NOMO-1 (cell line): Measurements from ENCODE around the gene TMEM97.
"Not testable (repeated sequence)": the region's sequence is repeated elsewhere in the genome, so short reads cannot be mapped to it uniquely, and the experiment has no call there.

Source experiments
- DNase-seq, 2 experiments: peaks; one replicate each; lab custom pipeline; 2025; ENCODE audit not compliant: unreplicated experiment in 2 of 2; lab: John Stamatoyannopoulos, UW

The TMEM97 gene

DNA sequence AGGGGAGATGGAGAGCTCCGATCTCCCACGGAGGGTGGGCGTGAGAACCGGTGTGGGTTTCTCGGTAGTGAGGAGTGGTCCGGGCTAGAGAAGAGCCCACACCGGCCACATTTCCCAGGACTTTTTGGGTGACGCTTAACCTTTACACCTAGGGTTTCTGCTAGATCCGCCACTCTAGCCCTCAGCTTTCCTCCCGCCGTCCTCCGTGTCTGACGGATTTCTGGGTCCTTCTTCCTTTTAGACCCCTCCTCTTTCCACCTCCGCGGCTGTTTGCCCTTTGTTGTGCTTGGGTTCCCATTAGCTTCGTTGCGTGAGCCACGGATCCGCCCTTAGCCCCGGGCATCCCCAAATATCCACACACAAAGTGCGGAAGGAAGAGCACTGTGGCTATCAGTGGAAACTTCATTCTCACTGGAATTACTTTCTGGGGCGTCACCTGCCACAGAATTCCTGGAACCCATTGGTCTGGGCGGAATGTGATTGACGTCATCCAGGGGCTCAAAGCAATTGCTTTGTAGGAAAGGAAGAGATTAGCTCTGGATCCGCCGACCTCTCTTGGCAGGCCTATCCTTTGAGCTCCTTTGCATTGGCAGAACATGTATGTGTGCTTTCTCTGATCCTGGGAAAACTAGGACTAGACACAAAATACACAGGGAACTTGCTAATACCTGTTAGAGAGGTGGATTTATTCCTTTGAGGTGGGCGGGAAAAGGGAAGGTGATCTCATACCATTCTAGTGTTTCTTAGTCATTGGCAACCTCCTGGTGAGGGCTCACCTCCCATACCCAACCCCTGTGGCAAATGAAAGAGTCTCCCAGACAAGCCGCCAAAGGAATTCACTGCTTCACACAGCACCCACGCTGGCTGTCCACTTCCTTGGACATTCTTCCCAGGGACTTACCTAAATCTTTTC, 17.2 kb downstream of the TMEM97 start:
- DNase-seq = no peak

DNA sequence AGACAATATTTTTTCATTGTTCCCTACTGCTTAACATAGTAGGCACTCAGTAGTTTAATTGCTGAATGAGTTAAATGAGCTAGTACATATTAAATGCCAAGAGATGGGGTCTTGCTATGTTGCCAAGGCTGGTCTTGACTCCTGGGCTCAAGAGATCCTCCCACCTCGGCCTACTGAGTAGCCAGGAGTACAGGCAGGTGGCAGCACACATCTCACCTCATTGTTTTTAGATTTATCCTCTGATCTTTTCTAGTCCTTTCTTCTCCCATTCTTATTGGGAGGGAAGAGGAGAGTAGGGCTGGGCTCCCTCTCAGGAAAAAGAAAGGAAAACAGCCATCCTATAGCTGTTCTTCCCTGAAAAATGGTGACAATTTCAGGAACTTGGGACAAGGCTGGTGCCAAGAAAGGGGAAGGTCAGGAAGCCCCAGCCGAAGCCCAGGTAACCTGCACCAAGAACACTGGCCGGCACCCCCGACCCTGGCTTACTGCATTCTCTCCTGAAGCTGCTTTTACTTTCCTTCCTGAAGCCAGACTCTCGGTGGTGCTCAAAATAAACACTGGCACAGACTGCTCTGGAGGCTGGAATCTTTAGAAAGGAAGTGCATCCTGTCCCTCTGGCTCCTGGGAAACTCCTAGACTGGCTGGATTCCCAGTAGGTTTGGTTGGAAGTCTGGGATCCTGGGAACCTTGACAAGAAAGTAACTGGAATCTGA, 19.2 kb downstream of the TMEM97 start:
- no peak for DNase-seq

DNA sequence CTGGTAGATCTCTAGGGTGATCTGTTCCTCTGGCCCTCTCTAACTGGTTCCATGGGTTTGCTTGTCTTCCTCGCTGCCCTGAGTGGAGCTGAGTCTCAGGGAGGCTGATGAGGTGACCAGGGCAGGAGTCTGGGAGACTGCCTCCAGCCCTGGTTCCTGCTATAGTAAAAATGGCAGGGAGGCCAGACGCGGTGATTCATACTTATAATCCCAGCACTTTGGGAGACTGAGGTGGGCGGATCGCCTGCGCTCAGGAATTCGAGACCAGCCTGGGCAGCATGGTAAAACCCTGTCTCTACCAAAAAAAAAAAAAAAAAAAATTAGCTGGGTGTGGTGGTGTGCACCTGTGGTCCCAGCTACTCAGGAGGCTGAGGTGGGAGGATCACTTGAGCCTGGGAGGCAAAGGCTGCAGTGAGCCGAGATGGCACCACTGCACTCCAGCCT, 19.8 kb downstream of the TMEM97 start:
- DNase-seq = not testable (repeated sequence)

DNA sequence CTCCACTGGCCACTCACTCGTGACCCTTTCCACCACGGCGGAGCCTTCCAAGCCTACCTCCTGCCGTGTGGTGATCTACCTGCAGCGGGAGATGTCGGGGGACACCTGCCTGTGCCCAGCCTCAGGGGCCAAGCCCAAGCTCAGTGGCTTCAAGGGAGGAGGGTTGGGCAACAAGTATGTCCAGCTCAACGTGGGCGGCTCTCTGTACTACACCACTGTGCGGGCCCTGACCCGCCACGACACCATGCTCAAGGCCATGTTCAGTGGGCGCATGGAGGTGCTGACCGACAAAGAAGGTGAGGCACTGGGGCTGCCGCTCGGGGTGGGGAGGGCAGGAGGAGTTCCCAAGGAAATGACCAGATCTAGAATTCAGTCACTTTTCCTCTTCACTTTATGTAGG, 20.4 kb downstream of the TMEM97 start:
- no peak for DNase-seq

DNA sequence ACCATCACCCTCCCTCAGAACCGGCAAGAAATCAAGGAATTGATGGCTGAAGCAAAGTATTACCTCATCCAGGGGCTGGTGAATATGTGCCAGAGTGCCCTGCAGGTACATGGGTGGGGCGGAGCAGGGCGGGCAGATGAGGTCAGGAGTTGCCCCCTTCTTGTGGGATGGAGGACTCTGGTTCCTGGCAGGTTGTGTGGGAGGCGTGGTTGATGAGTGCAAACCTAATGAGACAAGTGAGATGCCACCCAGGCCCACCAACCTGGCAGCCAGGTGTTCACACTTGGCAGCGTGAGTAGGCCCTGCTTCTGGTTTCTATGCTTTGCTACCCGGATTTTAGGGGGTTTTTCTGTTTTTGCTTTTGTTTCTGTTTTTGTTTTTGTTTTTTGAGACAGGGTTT, 21.4 kb downstream of the TMEM97 start:
- no peak for DNase-seq

DNA sequence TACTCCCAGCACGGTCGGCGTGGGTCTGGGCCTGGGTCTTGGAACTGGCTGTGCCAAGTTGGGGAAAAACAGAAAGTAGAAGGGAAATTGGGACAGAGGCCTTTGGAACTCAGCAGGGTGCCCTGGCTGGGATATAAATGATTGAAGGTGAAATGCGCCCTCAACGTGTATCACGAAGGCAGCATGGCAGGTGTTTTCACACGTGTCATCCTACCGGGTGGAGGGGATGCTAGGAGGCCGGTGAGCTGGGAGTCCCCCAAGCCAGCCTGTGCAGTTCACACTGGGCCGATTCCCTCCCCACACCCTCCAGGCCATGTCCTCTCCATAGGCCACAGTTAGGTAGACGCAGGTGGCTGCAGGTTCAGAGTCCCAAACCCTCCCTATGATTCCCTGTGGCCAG, 22.5 kb downstream of the TMEM97 start:
- DNase-seq = no peak

DNA sequence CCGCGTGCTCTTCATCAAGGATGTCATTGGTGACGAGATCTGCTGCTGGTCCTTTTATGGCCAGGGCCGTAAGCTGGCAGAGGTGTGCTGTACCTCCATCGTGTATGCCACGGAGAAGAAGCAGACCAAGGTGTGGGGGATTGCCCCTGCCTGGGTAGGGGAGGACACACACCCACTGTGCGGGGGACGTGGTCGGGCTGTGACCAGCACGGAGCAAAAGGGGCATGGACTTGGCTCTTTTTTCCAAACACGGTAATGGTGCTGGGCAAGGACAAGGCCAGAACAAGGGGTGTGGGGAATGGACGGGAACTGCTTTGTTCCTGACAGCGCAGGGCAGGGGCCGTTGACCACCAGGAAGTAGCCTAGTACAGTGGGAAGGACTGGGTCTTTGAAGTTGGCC, 23.3 kb downstream of the TMEM97 start:
- DNase-seq = no peak

DNA sequence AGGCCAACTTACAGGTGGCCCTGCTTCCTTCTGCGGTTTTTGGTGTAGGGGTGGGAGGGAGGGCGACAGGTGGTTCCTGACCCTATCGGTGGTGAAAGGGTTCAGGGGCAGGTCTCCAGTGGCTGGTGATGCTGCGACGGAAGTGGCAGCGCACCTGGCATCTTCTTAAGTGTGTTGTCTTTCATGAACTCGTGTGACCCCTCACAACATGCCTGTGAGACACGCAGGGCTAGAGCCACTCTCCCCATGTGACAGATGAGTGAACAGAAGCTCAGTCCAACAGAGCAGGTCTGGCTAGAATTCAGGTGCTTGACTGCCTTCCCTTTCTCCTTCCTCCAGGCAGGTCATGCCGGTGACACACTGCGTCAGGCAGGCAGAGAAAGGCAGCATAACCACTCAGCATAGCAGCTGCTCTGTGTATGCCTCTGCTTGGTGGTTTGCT, 24.5 kb downstream of the TMEM97 start:
- no peak for DNase-seq

DNA sequence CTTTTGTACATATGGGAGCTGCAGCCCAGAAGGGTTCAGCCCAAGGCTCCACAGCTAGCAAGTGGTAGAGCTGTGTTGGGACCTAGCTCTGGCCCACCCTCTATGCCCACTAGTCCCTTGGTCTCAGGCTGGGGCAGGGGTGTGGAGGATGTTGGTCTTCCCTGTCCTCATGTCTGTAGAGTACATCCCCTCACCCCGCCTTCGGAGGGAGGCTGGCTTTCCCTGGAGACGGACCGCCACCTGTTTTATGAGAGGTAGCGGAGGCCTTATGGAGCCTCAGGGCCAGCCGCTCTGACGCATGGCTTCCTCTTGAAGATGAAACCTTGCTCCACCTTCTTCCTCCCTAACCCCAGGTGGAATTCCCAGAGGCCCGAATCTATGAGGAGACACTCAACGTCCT, 25.0 kb downstream of the TMEM97 start:
- no peak for DNase-seq

DNA sequence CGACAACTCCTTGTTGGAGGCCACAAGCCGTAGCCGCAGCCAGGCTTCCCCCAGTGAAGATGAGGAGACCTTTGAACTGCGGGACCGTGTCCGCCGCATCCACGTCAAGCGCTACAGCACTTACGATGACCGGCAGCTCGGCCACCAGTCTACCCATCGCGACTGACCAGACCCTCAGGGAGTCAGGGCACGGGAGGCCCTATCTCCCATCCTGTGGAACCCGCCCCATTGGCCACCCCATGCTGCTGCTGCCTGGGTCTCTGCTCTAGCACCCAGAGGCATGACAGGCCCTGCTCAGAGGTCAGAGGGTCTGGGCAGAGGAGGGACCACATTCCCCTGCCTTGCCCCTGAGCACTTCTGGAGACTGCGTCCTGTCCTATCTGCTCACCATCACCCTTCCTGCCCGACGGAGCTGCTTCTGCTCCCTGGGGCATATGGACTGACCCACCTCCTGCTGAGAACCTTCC, 25.5 kb downstream of the TMEM97 start:
- DNase-seq = no peak

DNA sequence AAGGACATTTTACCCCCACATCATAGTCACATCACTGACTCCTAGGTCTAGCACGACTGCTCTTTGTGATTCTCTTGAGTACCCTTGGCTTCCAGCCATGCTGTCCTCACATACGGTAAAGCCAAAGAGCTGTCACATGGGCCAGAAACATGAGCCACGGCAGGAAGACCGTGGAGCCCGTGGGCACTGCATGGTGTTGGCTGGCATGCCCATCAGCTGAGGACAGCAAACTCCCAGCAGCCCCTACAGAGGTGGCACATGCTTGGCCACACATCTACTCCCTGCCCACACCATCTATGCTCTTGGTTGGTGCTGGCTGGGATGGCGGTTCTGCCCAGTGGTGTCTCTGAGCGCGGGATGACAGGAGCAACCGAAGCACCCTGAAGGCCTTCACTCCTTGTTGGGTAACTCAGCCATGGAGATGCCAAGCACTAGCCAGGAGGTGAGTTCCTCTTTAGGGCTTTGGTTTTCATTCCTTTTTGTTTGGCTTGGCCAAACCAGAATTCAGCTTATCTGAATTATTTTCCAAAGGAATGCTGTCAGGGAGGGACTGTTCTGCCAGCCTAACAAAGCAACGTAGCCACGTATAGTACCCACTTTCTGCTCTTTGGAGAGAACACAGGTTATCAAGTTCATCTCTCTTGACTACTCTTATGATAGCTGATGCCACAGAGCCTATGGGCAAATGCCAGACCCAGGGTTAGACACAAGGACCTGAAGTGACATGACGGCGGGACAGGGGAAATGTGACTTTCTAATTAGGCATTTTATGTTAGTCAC, 26.6 kb downstream of the TMEM97 start:
- no peak for DNase-seq

DNA sequence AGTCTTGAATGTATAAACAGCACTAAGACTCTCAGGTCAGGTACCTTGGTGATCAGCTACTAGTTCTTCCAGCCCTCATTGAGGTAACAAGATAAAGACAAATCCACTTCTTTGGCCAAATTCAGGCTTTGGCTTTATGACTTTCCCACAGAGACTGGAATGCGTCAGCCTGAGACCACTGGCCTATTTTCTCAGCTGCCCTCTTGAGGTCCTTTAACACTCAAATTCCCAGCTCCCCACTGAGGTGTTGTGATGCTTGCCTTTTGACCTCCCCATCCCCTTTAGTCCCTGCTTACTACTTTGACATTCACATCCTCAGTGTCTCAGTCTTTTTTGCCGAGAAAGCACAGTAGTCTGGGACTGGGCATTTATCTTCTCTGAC, 27.2 kb downstream of the TMEM97 start:
- no peak for DNase-seq

DNA sequence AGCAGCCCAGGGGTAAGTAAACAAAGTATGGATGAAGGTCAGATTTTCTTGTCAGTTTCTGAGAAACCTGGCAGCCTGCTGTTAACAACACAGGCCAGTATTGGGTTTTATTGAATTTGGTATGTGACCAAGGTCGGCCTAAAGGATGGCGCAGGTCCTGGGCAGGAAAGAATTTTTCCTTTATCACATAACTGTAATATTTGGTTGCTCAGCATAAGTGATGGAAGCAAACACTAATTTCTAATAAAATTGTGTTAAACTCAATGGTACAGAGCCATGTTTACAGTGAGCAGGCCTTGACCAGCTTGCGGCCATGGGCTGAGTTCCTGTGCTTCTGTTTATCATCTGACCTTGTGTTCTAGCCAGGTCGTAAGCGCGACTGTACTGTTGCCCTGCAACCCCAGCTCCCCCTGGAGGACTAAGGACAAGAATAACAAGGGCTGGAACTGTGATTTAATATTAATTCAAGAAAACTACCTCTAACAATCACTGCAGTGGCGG, 27.8 kb downstream of the TMEM97 start:
- DNase-seq = no peak

DNA sequence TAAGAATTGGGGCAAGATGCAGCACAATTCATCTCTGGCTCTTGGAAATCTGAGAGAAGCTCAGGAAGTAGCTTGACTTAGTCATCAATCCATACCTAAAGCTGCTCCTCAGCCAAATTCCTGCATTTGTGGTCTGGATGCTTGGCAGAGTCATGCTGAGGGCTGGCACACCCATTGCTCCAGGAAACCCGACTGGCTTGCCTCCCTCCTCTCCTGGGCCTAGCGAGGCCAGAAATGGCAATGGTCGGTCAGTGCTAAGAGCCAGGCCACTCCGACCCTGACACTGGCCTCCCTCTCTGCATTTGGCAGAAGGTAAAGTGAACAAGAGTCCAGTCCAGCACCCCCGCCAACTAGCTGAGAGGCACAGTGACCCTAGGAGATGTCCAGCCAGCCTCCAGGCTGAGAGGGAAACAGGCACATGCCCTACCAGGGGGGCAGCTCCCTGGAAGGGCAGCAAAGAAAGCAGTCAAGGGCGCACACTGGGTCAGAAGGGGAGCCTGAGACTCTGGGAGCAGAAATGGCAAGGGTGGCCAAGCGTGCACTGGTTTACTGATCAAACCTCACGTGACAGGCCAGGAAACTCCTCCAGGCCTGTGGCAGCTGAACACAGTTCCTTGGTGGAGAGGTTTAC, 28.4 kb downstream of the TMEM97 start:
- DNase-seq = no peak

DNA sequence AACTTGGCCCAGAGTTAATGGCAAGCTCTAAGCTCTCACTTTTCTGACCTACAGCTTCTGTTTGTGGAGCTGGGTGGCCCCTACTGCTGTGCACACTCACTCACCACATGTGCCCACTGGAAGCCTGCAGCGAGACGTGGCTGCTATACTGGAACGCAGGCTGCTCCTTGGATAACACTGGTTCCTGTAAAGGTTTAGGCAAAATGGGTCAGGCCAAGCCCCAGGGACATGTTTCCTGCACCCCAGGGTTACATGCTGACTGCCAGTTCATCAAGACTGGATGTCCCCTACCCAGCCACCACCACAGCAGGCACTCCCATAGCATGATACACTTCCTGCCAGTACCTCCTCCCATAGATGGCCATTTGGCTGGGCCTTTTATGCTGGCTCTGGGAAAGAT, 30.0 kb downstream of the TMEM97 start:
- DNase-seq = no peak

DNA sequence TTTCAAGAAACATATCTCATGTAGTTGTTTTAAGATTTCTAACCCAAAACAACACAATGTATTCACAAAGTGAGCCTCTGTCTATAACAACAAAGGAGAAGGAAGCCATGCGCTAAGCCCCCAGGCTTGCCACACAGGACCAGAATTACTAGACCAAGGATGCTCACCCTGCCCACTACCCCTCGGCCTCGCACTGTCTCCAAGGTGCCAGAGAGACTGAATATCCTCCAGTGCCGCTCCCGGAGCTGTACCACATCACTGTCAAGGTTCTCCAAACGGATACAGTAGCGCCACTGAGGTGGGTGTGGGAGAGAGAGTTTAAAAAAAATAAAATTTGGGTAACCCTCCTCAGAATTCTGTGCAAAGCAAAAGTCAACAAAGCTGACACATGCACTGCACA, 31.3 kb downstream of the TMEM97 start:
- DNase-seq = no peak

DNA sequence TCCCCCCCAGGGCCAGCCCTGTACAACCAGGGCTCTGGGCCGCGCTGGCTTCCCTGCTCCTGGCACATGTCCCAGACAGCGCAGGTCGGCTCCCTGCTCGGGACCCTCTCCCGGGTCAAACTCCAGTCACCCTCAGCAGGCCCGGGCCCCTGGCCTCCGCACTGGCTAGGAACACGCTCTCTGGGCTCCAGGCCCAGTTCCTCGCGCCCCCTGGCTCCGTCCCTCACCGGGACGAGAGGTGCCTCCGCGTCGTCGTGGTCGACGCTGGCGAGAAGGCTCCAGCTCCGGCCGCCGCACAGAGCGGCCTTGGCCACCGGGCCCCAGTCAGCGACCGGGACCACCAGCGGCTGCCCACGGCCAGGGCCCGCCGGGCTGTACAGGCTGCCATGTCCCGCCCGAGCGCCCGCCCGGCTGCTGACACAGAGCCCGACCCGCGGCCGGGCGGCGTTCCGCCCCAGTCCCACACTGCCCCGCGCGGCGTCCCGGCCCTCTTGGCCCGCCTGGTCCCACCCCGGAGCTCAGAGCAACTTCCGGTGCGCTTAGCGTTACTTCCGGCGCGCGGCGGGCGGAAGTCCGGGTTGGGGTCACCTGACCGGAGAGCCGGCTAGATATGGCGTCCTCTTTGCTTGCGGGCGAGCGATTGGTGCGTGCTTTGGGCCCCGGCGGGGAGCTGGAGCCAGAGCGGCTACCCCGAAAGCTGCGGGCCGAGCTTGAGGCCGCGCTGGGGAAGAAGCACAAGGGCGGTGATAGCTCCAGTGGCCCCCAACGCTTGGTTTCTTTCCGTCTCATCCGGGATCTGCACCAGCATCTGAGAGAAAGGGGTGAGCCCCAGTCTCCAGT, 38.3 kb downstream of the TMEM97 start, which contains the start of gene POLDIP2:
Gene POLDIP2 (minus strand): TSS at position 467 of the 840 bp plus-strand sequence. CDS start 79 bp downstream, at position 388.
- DNase-seq = peak; percentile 91 to 99

DNA sequence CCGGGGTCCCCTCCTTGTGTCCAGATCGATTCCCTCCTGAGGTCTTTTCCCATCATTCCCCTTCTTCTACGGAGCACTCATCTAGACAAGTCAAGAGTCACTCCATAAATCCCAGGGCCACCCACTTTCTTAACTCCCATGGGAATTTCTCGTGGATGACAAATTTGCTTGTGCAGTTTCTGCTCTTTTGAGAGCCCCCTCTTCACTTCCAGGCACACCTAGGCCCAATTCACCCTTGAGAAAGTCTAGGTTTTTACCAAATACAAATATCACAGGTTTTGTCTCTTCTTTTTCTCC, 38.8 kb downstream of the TMEM97 start:
- no peak for DNase-seq

DNA sequence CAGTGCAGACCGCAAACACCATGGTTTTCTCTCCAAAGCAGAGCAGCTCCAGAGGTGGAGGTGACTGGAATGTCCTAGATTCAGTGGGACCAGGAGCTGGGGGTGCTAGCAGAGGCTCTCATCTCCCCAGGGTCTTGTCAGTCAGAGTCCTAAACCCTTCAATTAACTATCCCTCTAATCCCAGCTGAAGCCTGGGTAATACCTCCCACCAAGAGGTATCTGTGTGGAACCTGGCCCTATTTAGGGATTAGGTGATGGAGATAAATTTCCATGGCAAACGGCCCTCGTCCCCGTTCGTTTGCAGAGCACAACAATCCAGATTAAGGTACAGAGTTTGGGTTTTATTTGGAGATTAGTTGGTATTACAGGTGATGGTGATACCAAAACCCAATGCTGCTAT, 44.2 kb downstream of the TMEM97 start:
- no peak for DNase-seq
